ENCODE data around the gene OR1F1.

DNA sequence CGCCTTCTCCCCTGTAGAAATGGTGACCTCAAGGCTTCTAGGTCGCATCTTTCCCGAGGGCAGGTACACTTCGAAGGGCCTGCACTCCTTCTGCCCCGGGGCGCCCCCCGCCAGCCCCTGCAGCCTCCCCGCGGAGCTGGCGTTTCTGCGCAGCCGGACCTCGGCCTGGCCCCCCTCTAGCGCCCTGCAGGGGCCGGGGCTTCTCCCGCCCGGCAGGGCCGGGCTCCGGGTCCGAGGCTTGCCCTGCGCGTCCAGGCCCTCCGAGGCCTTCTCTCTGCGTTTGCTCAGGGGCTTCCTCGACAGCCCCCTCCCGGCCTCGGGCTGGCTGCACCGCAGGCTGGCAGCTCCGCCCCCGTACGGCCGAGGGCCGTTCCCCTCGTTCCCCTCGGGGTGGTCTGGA, 66.3 kb downstream of the OR1F1 start:
- no peak for TF ChIP-seq SIN3A (IDR thresholded peaks at IDR 0.05; ENCODE audit: borderline replicate concordance, insufficient read depth, low read depth, low read length)
- TF ChIP-seq, protein P1, sequence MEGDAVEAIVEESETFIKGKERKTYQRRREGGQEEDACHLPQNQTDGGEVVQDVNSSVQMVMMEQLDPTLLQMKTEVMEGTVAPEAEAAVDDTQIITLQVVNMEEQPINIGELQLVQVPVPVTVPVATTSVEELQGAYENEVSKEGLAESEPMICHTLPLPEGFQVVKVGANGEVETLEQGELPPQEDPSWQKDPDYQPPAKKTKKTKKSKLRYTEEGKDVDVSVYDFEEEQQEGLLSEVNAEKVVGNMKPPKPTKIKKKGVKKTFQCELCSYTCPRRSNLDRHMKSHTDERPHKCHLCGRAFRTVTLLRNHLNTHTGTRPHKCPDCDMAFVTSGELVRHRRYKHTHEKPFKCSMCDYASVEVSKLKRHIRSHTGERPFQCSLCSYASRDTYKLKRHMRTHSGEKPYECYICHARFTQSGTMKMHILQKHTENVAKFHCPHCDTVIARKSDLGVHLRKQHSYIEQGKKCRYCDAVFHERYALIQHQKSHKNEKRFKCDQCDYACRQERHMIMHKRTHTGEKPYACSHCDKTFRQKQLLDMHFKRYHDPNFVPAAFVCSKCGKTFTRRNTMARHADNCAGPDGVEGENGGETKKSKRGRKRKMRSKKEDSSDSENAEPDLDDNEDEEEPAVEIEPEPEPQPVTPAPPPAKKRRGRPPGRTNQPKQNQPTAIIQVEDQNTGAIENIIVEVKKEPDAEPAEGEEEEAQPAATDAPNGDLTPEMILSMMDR (IDR thresholded peaks at IDR 0.05) = no peak
- TF ChIP-seq, protein P2, sequence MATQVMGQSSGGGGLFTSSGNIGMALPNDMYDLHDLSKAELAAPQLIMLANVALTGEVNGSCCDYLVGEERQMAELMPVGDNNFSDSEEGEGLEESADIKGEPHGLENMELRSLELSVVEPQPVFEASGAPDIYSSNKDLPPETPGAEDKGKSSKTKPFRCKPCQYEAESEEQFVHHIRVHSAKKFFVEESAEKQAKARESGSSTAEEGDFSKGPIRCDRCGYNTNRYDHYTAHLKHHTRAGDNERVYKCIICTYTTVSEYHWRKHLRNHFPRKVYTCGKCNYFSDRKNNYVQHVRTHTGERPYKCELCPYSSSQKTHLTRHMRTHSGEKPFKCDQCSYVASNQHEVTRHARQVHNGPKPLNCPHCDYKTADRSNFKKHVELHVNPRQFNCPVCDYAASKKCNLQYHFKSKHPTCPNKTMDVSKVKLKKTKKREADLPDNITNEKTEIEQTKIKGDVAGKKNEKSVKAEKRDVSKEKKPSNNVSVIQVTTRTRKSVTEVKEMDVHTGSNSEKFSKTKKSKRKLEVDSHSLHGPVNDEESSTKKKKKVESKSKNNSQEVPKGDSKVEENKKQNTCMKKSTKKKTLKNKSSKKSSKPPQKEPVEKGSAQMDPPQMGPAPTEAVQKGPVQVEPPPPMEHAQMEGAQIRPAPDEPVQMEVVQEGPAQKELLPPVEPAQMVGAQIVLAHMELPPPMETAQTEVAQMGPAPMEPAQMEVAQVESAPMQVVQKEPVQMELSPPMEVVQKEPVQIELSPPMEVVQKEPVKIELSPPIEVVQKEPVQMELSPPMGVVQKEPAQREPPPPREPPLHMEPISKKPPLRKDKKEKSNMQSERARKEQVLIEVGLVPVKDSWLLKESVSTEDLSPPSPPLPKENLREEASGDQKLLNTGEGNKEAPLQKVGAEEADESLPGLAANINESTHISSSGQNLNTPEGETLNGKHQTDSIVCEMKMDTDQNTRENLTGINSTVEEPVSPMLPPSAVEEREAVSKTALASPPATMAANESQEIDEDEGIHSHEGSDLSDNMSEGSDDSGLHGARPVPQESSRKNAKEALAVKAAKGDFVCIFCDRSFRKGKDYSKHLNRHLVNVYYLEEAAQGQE (IDR thresholded peaks at IDR 0.05; ENCODE audit: insufficient read depth in 1 of 2, low read depth in 2 of 2, low read length in 1 of 2) = no peak

All from Panc1 (cell line).